IMR-90 (cell line): Measurements from ENCODE around the gene CACNG8. TPM values are rescaled to one million over a fixed set of nuclear protein-coding genes. Genes with fewer than 3 reads are reported as not detected.

Experiments
- ATAC-seq: fragments of 200-7000 bp; cut with Tn5 transposase; 2 replicates; pipeline ENCODE4 v1.9.1; 2020; ENCODE audit warnings: low read depth, mild to moderate bottlenecking, moderate library complexity
- BruUV-seq: library from RNA; stranded (reverse); fragments of 400-500 nt; replicated peaks from 2 replicates; lab custom pipeline; 2021; lab: Mats Ljungman, UMichigan
- CTCF ChIA-PET: fragments of 300-600 bp; formaldehyde crosslinking; extraction: SDS; loops from one replicate; lab custom pipeline; 2021; ENCODE audit warnings: antibody characterized with exemption; lab: Yijun Ruan, JAX
- POLR2A ChIA-PET: fragments of 300-600 bp; sonication (Branson Sonifier 250); formaldehyde crosslinking; loops from one replicate; lab custom pipeline; 2022; ENCODE audit warnings: antibody characterized with exemption; ENCODE audit not compliant: unreplicated experiment; lab: Charles Lee
- DNase-seq: peaks from one replicate; pipeline ENCODE4 v3.0.0; 2013
- H2AFZ ChIP-seq: replicated peaks from 2 replicates; pipeline ENCODE3; 2013; ENCODE audit warnings: low read length, mild to moderate bottlenecking; ENCODE audit not compliant: poor library complexity
- H2AK5ac ChIP-seq: 2 replicates; pipeline ENCODE4 v1.6.1; 2013; ENCODE audit warnings: low read depth, low read length, inconsistent platforms
- H2AK9ac ChIP-seq: replicated peaks from 2 replicates; pipeline ENCODE3; 2013; ENCODE audit warnings: mild to moderate bottlenecking, low read depth, low read length, moderate library complexity; ENCODE audit not compliant: poor library complexity
- H2BK120ac ChIP-seq: 2 replicates; pipeline ENCODE4 v1.6.1; 2013; ENCODE audit warnings: low read depth, low read length, inconsistent platforms
- H2BK15ac ChIP-seq: 3 replicates; pipeline ENCODE4 v1.6.1; 2013; ENCODE audit warnings: low read depth, low read length, inconsistent platforms
- H2BK20ac ChIP-seq: 2 replicates; pipeline ENCODE4 v1.6.1; 2013; ENCODE audit warnings: low read depth, mild to moderate bottlenecking, inconsistent platforms, low read length, moderate library complexity
- H2BK5ac ChIP-seq: 2 replicates; pipeline ENCODE4 v1.6.1; 2013; ENCODE audit warnings: mild to moderate bottlenecking, low read depth, low read length, inconsistent platforms; ENCODE audit not compliant: poor library complexity, severe bottlenecking
- H3K14ac ChIP-seq: replicated peaks from 2 replicates; pipeline ENCODE4 v1.6.1; 2013; ENCODE audit warnings: low read depth, low read length, inconsistent platforms
- H3K18ac ChIP-seq: 2 replicates; pipeline ENCODE4 v1.6.1; 2013; ENCODE audit warnings: low read depth, low read length, control low read depth
- H3K23ac ChIP-seq: 2 replicates; pipeline ENCODE4 v1.6.1; 2013; ENCODE audit warnings: low read depth, low read length, inconsistent platforms
- H3K27ac ChIP-seq: 2 replicates; pipeline ENCODE4 v1.5.1; 2013; ENCODE audit warnings: mild to moderate bottlenecking, control low read depth, low read length; ENCODE audit not compliant: insufficient read depth
- H3K27me3 ChIP-seq: 2 replicates; pipeline ENCODE4 v1.6.1; 2013; ENCODE audit warnings: low read length; ENCODE audit not compliant: control insufficient read depth, insufficient read depth
- H3K36me3 ChIP-seq: 2 replicates; pipeline ENCODE4 v1.6.1; 2013; ENCODE audit warnings: low read length, mixed read lengths; ENCODE audit not compliant: control insufficient read depth, insufficient read depth
- H3K4ac ChIP-seq: 2 replicates; pipeline ENCODE4 v1.6.1; 2013; ENCODE audit warnings: low read depth, low read length, inconsistent platforms
- H3K4me1 ChIP-seq: 2 replicates; pipeline ENCODE4 v1.6.1; 2013; ENCODE audit warnings: low read length, mixed read lengths; ENCODE audit not compliant: control insufficient read depth, insufficient read depth
- H3K4me2 ChIP-seq: 2 replicates; pipeline ENCODE4 v1.6.1; 2013; ENCODE audit warnings: low read depth, mild to moderate bottlenecking, control low read depth, low read length, moderate library complexity
- H3K4me3 ChIP-seq: 2 replicates; pipeline ENCODE4 v1.5.1; 2013; ENCODE audit warnings: low read depth, mild to moderate bottlenecking, control low read depth, low read length, moderate library complexity; ENCODE audit not compliant: insufficient read depth
- H3K56ac ChIP-seq: 2 replicates; pipeline ENCODE4 v1.6.1; 2013; ENCODE audit warnings: low read length, inconsistent platforms; ENCODE audit not compliant: insufficient read depth; ENCODE audit errors: extremely low read depth
- H3K79me1 ChIP-seq, 2 experiments: 2 replicates each; pipeline ENCODE4 v1.6.1; 2013; ENCODE audit warnings: low read length in 2 of 2, inconsistent platforms in 1 of 2, low read depth in 1 of 2
- H3K9ac ChIP-seq: 2 replicates; pipeline ENCODE4 v1.6.1; 2013; ENCODE audit warnings: low read depth, low read length, control low read depth
- H3K9me1 ChIP-seq: 2 replicates; pipeline ENCODE4 v1.6.1; 2013; ENCODE audit warnings: low read length, inconsistent platforms; ENCODE audit not compliant: insufficient read depth
- H3K9me3 ChIP-seq: 2 replicates; pipeline ENCODE4 v1.6.1; 2013; ENCODE audit warnings: low read length; ENCODE audit not compliant: control insufficient read depth, insufficient read depth
- H4K20me1 ChIP-seq: 2 replicates; pipeline ENCODE4 v1.6.1; 2013; ENCODE audit warnings: low read length, inconsistent platforms; ENCODE audit not compliant: insufficient read depth
- H4K5ac ChIP-seq: 2 replicates; pipeline ENCODE4 v1.6.1; 2013; ENCODE audit warnings: mild to moderate bottlenecking, low read depth, low read length, control low read depth
- H4K8ac ChIP-seq, 2 experiments: 2 replicates each; pipeline ENCODE4 v1.6.1; 2013; ENCODE audit warnings: low read depth in 2 of 2, low read length in 2 of 2, control low read depth in 1 of 2, inconsistent platforms in 1 of 2
- H4K91ac ChIP-seq: 2 replicates; pipeline ENCODE4 v1.6.1; 2013; ENCODE audit warnings: low read depth, low read length, inconsistent platforms; ENCODE audit not compliant: insufficient read depth
- CEBPB ChIP-seq: IDR thresholded peaks from 2 replicates; pipeline ENCODE4 v1.6.1; 2012; ENCODE audit warnings: low read depth, low read length, improper control_type of control experiment
- CHD1 ChIP-seq: IDR thresholded peaks from 2 replicates; pipeline ENCODE4 v1.6.1; 2012; ENCODE audit warnings: low read depth, low read length, improper control_type of control experiment
- MAFK ChIP-seq: IDR thresholded peaks from 2 replicates; pipeline ENCODE4 v1.6.1; 2012; ENCODE audit warnings: low read depth, low read length, improper control_type of control experiment
- MXI1 ChIP-seq: IDR thresholded peaks from 2 replicates; pipeline ENCODE4 v1.6.1; 2012; ENCODE audit warnings: low read depth, mild to moderate bottlenecking, low read length, moderate library complexity, borderline replicate concordance
- WGBS, 2 experiments: methylation state at CpG; one replicate each; pipeline versions ENCODE4 v1.1.5 to v1.1.7; 2013; ENCODE audit warnings: missing lambda C conversion rate in 2 of 2; ENCODE audit not compliant: insufficient read length in 1 of 2; ENCODE audit errors: extremely low coverage in 2 of 2; 5-methylcytosine and 5-hydroxymethylcytosine counted together
- dilution Hi-C: fragments of 300-500 bp; cut with HindIII; formaldehyde crosslinking; loops from one replicate; pipeline ENCODE4 v1.14.3; 2018; ENCODE audit warnings: low sequenced_read_pairs; ENCODE audit not compliant: unreplicated experiment
- in situ Hi-C: fragments of 300-500 bp; cut with MboI; formaldehyde crosslinking; loops from 3 replicates; pipeline ENCODE4 v1.14.3; 2019; ENCODE audit warnings: low sequenced_read_pairs, inconsistent platforms, mixed read lengths
- intact Hi-C: fragments of 100-400 bp; cut with micrococcal nuclease; formaldehyde crosslinking; loops from 2 replicates; pipeline ENCODE4 v1.10.0; 2022
- polyA plus RNA-seq, 3 experiments: library from polyadenylated mRNA; depleted of rRNA; stranded (reverse); fragments of >200 nt; gene quantifications; 2 replicates each; pipeline ENCODE4 v1.2.3, GENCODE V29; 2012; ENCODE audit warnings: low replicate concordance in 1 of 3
- total RNA-seq: library from RNA; depleted of rRNA; stranded (reverse); fragments of >200 nt; gene quantifications from 2 replicates; pipeline ENCODE4 v1.2.3, GENCODE V29; 2012

CACNG8 gene
- total and polyA plus RNA-seq, 2 of the 4 experiments (the other 2 are of a cell fraction): 0.15 TPM; not detected in 1

DNA sequence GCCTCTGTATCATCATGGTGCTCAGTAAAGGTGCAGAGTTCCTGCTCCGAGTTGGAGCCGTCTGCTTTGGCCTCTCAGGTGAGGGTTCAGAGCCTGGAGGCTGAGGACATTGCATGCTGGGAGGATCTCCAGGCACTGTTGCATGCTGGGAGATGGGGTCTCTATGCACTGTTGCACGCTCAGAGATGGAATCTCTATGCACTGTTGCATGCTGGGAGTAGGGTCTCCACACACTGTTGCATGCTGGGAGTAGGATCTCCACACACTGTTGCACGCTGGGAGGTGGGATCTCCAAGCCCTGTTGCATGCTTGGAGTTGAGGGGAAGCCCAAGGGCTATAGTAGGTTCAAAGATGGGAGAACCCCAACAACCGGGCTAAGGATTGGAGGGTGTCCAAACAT is 37.0 kb downstream of the CACNG8 start:
- no peak for DNase-seq
- no peak overlapping the region for H4K8ac ChIP-seq
- peaks cover 11% of the 10 kb centered on the region for H3K27me3 ChIP-seq
- H2AFZ ChIP-seq: no peak overlapping the region
- WGBS, 2 experiments: 56% methylated on average over 3 of the region's 5 CpGs; no CpG with 5 or more reads in 1 of the 2 experiments
- H3K18ac ChIP-seq: no peak overlapping the region
- no peaks in the 10 kb centered on the region for H3K4me1 ChIP-seq
- no peak for ATAC-seq
- no peak for TF ChIP-seq MXI1
- no peak for TF ChIP-seq CEBPB
- TF ChIP-seq CHD1: no peak
- no peak for TF ChIP-seq MAFK
- H4K5ac ChIP-seq: no peak overlapping the region
- no peak overlapping the region for H2BK20ac ChIP-seq
- no peak overlapping the region for H2BK15ac ChIP-seq
- H3K14ac ChIP-seq: no peak overlapping the region
- no peak overlapping the region for H3K4me3 ChIP-seq
- H3K79me1 ChIP-seq: no peaks in the 10 kb centered on the region
- H3K27ac ChIP-seq: no peak overlapping the region
- H4K20me1 ChIP-seq: no peaks in the 10 kb centered on the region
- no peak overlapping the region for H2BK120ac ChIP-seq
- dilution Hi-C loops: no loop called here
- no TSS peak for BruUV-seq
- no peaks in the 10 kb centered on the region for H3K9me1 ChIP-seq
- no peak overlapping the region for H2AK5ac ChIP-seq
- intact Hi-C loops: no loop called here
- no peak overlapping the region for H3K4ac ChIP-seq
- H4K91ac ChIP-seq: no peak overlapping the region
- H3K56ac ChIP-seq: no peak overlapping the region
- no peak overlapping the region for H3K4me2 ChIP-seq
- H3K23ac ChIP-seq: no peak overlapping the region
- H2BK5ac ChIP-seq: no peak overlapping the region
- H3K9me3 ChIP-seq: no peaks in the 10 kb centered on the region; the same call in 1 of the 2 replicates
- in situ Hi-C loops: no loop called here
- no peak overlapping the region for H2AK9ac ChIP-seq
- CTCF ChIA-PET: no interaction called here
- H3K36me3 ChIP-seq: no peaks in the 10 kb centered on the region
- POLR2A ChIA-PET: no interaction called here
- H3K9ac ChIP-seq: no peak overlapping the region
